ENCODE data around the gene MED12L. TPM values are rescaled to one million over a fixed set of nuclear protein-coding genes. Genes with fewer than 3 reads are reported as not detected.

The MED12L gene
- total RNA-seq, 1 experiment from 2014 or later = 0.29 TPM

- Histone ChIP-seq H3K27ac (no peak overlapping the region), H3K36me3 (no peaks in the 10 kb centered on the region), H3K4me3 (no peak overlapping the region), H3K4me1 (replicated peaks) (no peaks in the 10 kb centered on the region), H3K9me3 (replicated peaks) (no peaks in the 10 kb centered on the region; the same call in 1 of the 2 replicates), H3K27me3 (replicated peaks) (no peaks in the 10 kb centered on the region)
- DNase-seq (ENCODE audit: low read depth in 1 of 2, low spot score in 2 of 2) = no peak
These were observed 163.4 kb downstream of the MED12L start for GRCh38 chr3:151248772-151249337.

GRCh38 chr3:151256749-151257148 is 171.3 kb downstream of the MED12L start:
- Histone ChIP-seq H3K27ac (no peak overlapping the region), H3K4me1 (replicated peaks) (peaks cover 18% of the 10 kb centered on the region), H3K36me3 (no peaks in the 10 kb centered on the region), H3K27me3 (replicated peaks) (no peaks in the 10 kb centered on the region), H3K4me3 (no peak overlapping the region), H3K9me3 (replicated peaks) (no peaks in the 10 kb centered on the region)
- DNase-seq (ENCODE audit: low read depth in 1 of 2, low spot score in 2 of 2) = no peak

GRCh38 chr3:151259664-151260063 is 174.2 kb downstream of the MED12L start:
- Histone ChIP-seq H3K27me3 (replicated peaks) (0 out of 2 replicates have a peak, but pooled peaks cover 2% of the 10 kb centered on the region), H3K36me3 (no peaks in the 10 kb centered on the region), H3K4me3 (no peak overlapping the region), H3K9me3 (replicated peaks) (no peaks in the 10 kb centered on the region), H3K4me1 (replicated peaks) (peaks cover 38% of the 10 kb centered on the region), H3K27ac (no peak overlapping the region)
- DNase-seq (ENCODE audit: low read depth in 1 of 2, low spot score in 2 of 2) = peak in 1 of 2 experiments; percentile 39

- Histone ChIP-seq H3K4me1 (replicated peaks) (peaks cover 70% of the 10 kb centered on the region), H3K9me3 (replicated peaks) (no peaks in the 10 kb centered on the region), H3K4me3 (no peak overlapping the region), H3K36me3 (no peaks in the 10 kb centered on the region), H3K27me3 (replicated peaks) (0 out of 2 replicates have a peak, but pooled peaks cover 2% of the 10 kb centered on the region), H3K27ac (no peak overlapping the region)
- no peak for DNase-seq (ENCODE audit: low read depth in 1 of 2, low spot score in 2 of 2)
These were observed 177.5 kb downstream of the MED12L start for GRCh38 chr3:151262871-151263525.

GRCh38 chr3:151264605-151265004 is 179.1 kb downstream of the MED12L start:
- DNase-seq (ENCODE audit: low read depth in 1 of 2, low spot score in 2 of 2) = peak; percentile 64 to 81
- H3K27ac ChIP-seq = peak overlapping the region; percentile 27; the same call in 1 of the 2 replicates
- no peaks in the 10 kb centered on the region for H3K36me3 ChIP-seq
- H3K9me3 ChIP-seq (replicated peaks) = no peaks in the 10 kb centered on the region
- H3K4me3 ChIP-seq = no peak overlapping the region
- peaks cover 57% of the 10 kb centered on the region for H3K4me1 ChIP-seq (replicated peaks)
- H3K27me3 ChIP-seq (replicated peaks) = 0 out of 2 replicates have a peak, but pooled peaks cover 2% of the 10 kb centered on the region

- 0 out of 2 replicates have a peak, but pooled peaks cover 2% of the 10 kb centered on the region for H3K27me3 ChIP-seq (replicated peaks)
- H3K27ac ChIP-seq = 0 out of 2 replicates have a peak overlapping the region, but pooled peaks have one; percentile 27
- no peaks in the 10 kb centered on the region for H3K9me3 ChIP-seq (replicated peaks)
- no peaks in the 10 kb centered on the region for H3K36me3 ChIP-seq
- H3K4me3 ChIP-seq = no peak overlapping the region
- no peak for DNase-seq (ENCODE audit: low read depth in 1 of 2, low spot score in 2 of 2)
- peaks cover 52% of the 10 kb centered on the region for H3K4me1 ChIP-seq (replicated peaks)
These were observed 179.7 kb downstream of the MED12L start for GRCh38 chr3:151265166-151265565.

- Histone ChIP-seq H3K4me1 (replicated peaks) (peaks cover 52% of the 10 kb centered on the region), H3K4me3 (no peak overlapping the region), H3K27me3 (replicated peaks) (0 out of 2 replicates have a peak, but pooled peaks cover 2% of the 10 kb centered on the region), H3K9me3 (replicated peaks) (no peaks in the 10 kb centered on the region), H3K27ac (no peak overlapping the region), H3K36me3 (no peaks in the 10 kb centered on the region)
- no peak for DNase-seq (ENCODE audit: low read depth in 1 of 2, low spot score in 2 of 2)
These were observed 180.4 kb downstream of the MED12L start for GRCh38 chr3:151265866-151266265.

- Histone ChIP-seq H3K27ac (peak overlapping the region; percentile 18; the same call in 1 of the 2 replicates), H3K4me3 (no peak overlapping the region), H3K4me1 (replicated peaks) (peaks cover 52% of the 10 kb centered on the region), H3K27me3 (replicated peaks) (0 out of 2 replicates have a peak, but pooled peaks cover 2% of the 10 kb centered on the region), H3K9me3 (replicated peaks) (no peaks in the 10 kb centered on the region), H3K36me3 (no peaks in the 10 kb centered on the region)
- peak in 1 of 2 experiments; percentile 24 for DNase-seq (ENCODE audit: low read depth in 1 of 2, low spot score in 2 of 2)
These were observed 181.6 kb downstream of the MED12L start for GRCh38 chr3:151267066-151267465.

- Histone ChIP-seq H3K4me3 (no peak overlapping the region), H3K9me3 (replicated peaks) (no peaks in the 10 kb centered on the region), H3K27ac (no peak overlapping the region), H3K4me1 (replicated peaks) (peaks cover 43% of the 10 kb centered on the region), H3K27me3 (replicated peaks) (0 out of 2 replicates have a peak, but pooled peaks cover 2% of the 10 kb centered on the region), H3K36me3 (no peaks in the 10 kb centered on the region)
- no peak for DNase-seq (ENCODE audit: low read depth in 1 of 2, low spot score in 2 of 2)
These were observed 183.1 kb downstream of the MED12L start for GRCh38 chr3:151268267-151269235.

GRCh38 chr3:151269631-151270030 is 184.2 kb downstream of the MED12L start:
- Histone ChIP-seq H3K9me3 (replicated peaks) (no peaks in the 10 kb centered on the region), H3K4me3 (no peak overlapping the region), H3K4me1 (replicated peaks) (peaks cover 32% of the 10 kb centered on the region), H3K27ac (no peak overlapping the region), H3K27me3 (replicated peaks) (no peaks in the 10 kb centered on the region), H3K36me3 (no peaks in the 10 kb centered on the region)
- DNase-seq (ENCODE audit: low read depth in 1 of 2, low spot score in 2 of 2) = no peak

- Histone ChIP-seq H3K4me1 (replicated peaks) (no peaks in the 10 kb centered on the region), H3K27me3 (replicated peaks) (no peaks in the 10 kb centered on the region), H3K36me3 (no peaks in the 10 kb centered on the region), H3K9me3 (replicated peaks) (no peaks in the 10 kb centered on the region), H3K4me3 (no peak overlapping the region), H3K27ac (no peak overlapping the region)
- no peak for DNase-seq (ENCODE audit: low read depth in 1 of 2, low spot score in 2 of 2)
These were observed 189.6 kb downstream of the MED12L start for GRCh38 chr3:151275091-151275490.

- Histone ChIP-seq H3K27ac (no peak overlapping the region), H3K27me3 (replicated peaks) (no peaks in the 10 kb centered on the region), H3K36me3 (no peaks in the 10 kb centered on the region), H3K9me3 (replicated peaks) (no peaks in the 10 kb centered on the region), H3K4me1 (replicated peaks) (no peaks in the 10 kb centered on the region), H3K4me3 (no peak overlapping the region)
- DNase-seq (ENCODE audit: low read depth in 1 of 2, low spot score in 2 of 2) = no peak
These were observed 190.7 kb downstream of the MED12L start for GRCh38 chr3:151276038-151276686.

GRCh38 chr3:151276687-151277042 is 191.2 kb downstream of the MED12L start:
- H3K36me3 ChIP-seq = no peaks in the 10 kb centered on the region
- no peaks in the 10 kb centered on the region for H3K9me3 ChIP-seq (replicated peaks)
- no peak overlapping the region for H3K27ac ChIP-seq
- H3K4me3 ChIP-seq = no peak overlapping the region
- H3K4me1 ChIP-seq (replicated peaks) = peaks cover 4% of the 10 kb centered on the region
- DNase-seq (ENCODE audit: low read depth in 1 of 2, low spot score in 2 of 2) = no peak
- H3K27me3 ChIP-seq (replicated peaks) = no peaks in the 10 kb centered on the region
